ENCODE measurements around the gene RPL27A.

- TF ChIP-seq CTCF (IDR thresholded peaks at IDR 0.05) (no peak), POLR2A (IDR thresholded peaks at IDR 0.05) (no peak)
Observed at GRCh38 chr11:8732748-8733241, 50.2 kb downstream of the RPL27A start.
